ENCODE data around the gene WTIP. TPM values are rescaled to one million over a fixed set of nuclear protein-coding genes. Genes with fewer than 3 reads are reported as not detected.

WTIP gene
- total and polyA plus RNA-seq, 2 of the 4 experiments (the other 2 are of a cell fraction) = 30.3 to 48.9 TPM

GRCh38 chr19:34493649-34494044 lies 12.1 kb downstream of the WTIP start:
- Histone ChIP-seq H3K18ac (ENCODE audit: low read depth, low read length) (no peak overlapping the region), H2AK5ac (ENCODE audit: low read depth, low read length) (no peak overlapping the region), H2AK9ac (replicated peaks; ENCODE audit: low read depth, low read length, poor library complexity) (no peak overlapping the region), H2BK20ac (ENCODE audit: low read depth, low read length) (no peak overlapping the region), H4K91ac (ENCODE audit: insufficient read depth, low read depth, low read length) (no peak overlapping the region), H2AFZ (replicated peaks; ENCODE audit: low read length, poor library complexity) (peak overlapping the region; percentile 21), H3K4ac (ENCODE audit: low read depth, low read length) (no peak overlapping the region), H3K27ac (ENCODE audit: insufficient read depth, low read length) (no peak overlapping the region), H3K4me2 (ENCODE audit: low read depth, low read length) (no peak overlapping the region), H3K27me3 (ENCODE audit: control insufficient read depth, insufficient read depth, low read length) (no peaks in the 10 kb centered on the region), H4K8ac (ENCODE audit: low read depth in 2 of 2, low read length in 2 of 2) (no peak overlapping the region), H3K9me3 (ENCODE audit: control insufficient read depth, insufficient read depth, low read length) (no peaks in the 10 kb centered on the region), H3K9me1 (ENCODE audit: insufficient read depth, low read length) (peaks cover 6% of the 10 kb centered on the region; the same call in 1 of the 2 replicates), H2BK5ac (ENCODE audit: low read depth, low read length, poor library complexity, severe bottlenecking) (no peak overlapping the region), H2BK15ac (ENCODE audit: low read depth, low read length) (no peak overlapping the region), H2BK120ac (ENCODE audit: low read depth, low read length) (no peak overlapping the region), H3K36me3 (ENCODE audit: control insufficient read depth, insufficient read depth, low read length) (peaks cover 60% of the 10 kb centered on the region), H3K4me1 (ENCODE audit: control insufficient read depth, insufficient read depth, low read length) (no peaks in the 10 kb centered on the region), H3K56ac (ENCODE audit: extremely low read depth, insufficient read depth, low read length) (no peak overlapping the region), H3K14ac (replicated peaks; ENCODE audit: low read depth, low read length) (no peak overlapping the region), H3K9ac (ENCODE audit: low read depth, low read length) (no peak overlapping the region), H3K23ac (ENCODE audit: low read depth, low read length) (no peak overlapping the region), H3K4me3 (ENCODE audit: insufficient read depth, low read depth, low read length) (no peak overlapping the region), H4K20me1 (ENCODE audit: insufficient read depth, low read length) (peaks cover 21% of the 10 kb centered on the region), H3K79me1 (ENCODE audit: low read depth in 1 of 2, low read length in 2 of 2) (peaks cover 15 to 26% of the 10 kb centered on the region in 2 experiments), H4K5ac (ENCODE audit: low read depth, low read length) (no peak overlapping the region)
- WGBS, 2 experiments (ENCODE audit: extremely low coverage in 2 of 2, insufficient read length in 1 of 2) = 92% methylated on average over 3 of the region's 7 CpGs; no CpG with 5 or more reads in 1 of the 2 experiments
- in situ Hi-C loops (cut with MboI; ENCODE audit: low sequenced_read_pairs) = no loop called here
- CTCF ChIA-PET = no interaction called here
- TF ChIP-seq BHLHE40 (IDR thresholded peaks at IDR 0.05; ENCODE audit: low read depth, low read length) (no peak), CTCF (conservative IDR thresholded peaks at IDR 0.05; ENCODE audit: low read depth, low read length) (no peak), RCOR1 (IDR thresholded peaks at IDR 0.05; ENCODE audit: insufficient replicate concordance, low read length) (no peak), RFX5 (IDR thresholded peaks at IDR 0.05; ENCODE audit: low read depth, low read length) (no peak), FOS (IDR thresholded peaks at IDR 0.05; ENCODE audit: low read depth, low read length) (no peak), POLR2A (IDR thresholded peaks at IDR 0.05; ENCODE audit: low read depth, low read length) (no peak), CHD1 (IDR thresholded peaks at IDR 0.05; ENCODE audit: low read depth, low read length) (no peak), CEBPB (IDR thresholded peaks at IDR 0.05; ENCODE audit: low read depth, low read length) (no peak), RAD21 (IDR thresholded peaks at IDR 0.05; ENCODE audit: low read length) (no peak), MAZ (IDR thresholded peaks at IDR 0.05; ENCODE audit: borderline replicate concordance, low read depth, low read length) (no peak), SMC3 (IDR thresholded peaks at IDR 0.05; ENCODE audit: low read depth, low read length) (no peak), MXI1 (IDR thresholded peaks at IDR 0.05; ENCODE audit: borderline replicate concordance, low read depth, low read length) (no peak), MAFK (IDR thresholded peaks at IDR 0.05; ENCODE audit: low read depth, low read length) (no peak)
- intact Hi-C loops (cut with micrococcal nuclease) = no loop called here
- ATAC-seq (ENCODE audit: low read depth) (no peak), DNase-seq (no peak)
- dilution Hi-C loops (cut with HindIII; ENCODE audit: low sequenced_read_pairs, unreplicated experiment) = no loop called here
- POLR2A ChIA-PET (ENCODE audit: unreplicated experiment) = no interaction called here
- BruUV-seq (replicated peaks) = no TSS peak
